GM10266 (cell line): Measurements from ENCODE around the gene TMEM143.

Experiments used
- DNase-seq: peaks from one replicate; pipeline ENCODE4 v3.0.0; 2012; ENCODE audit errors: extremely low spot score
- CTCF ChIP-seq: IDR thresholded peaks from 2 replicates; pipeline ENCODE4 v1.5.1; 2012; ENCODE audit warnings: mild to moderate bottlenecking, low read depth; ENCODE audit not compliant: control insufficient read depth, insufficient read depth; ENCODE audit errors: missing control alignments

TMEM143 gene

GRCh38 chr19:48344892-48345291 is 18.8 kb downstream of the TMEM143 start:
- DNase-seq = no peak
- no peak for TF ChIP-seq CTCF

GRCh38 chr19:48342841-48343540 is 20.7 kb downstream of the TMEM143 start:
- DNase-seq = no peak
- TF ChIP-seq CTCF = no peak

- no peak for TF ChIP-seq CTCF
- DNase-seq = no peak
Measured at GRCh38 chr19:48342414-48342738, 21.4 kb downstream of the TMEM143 start.

- DNase-seq = no peak
- no peak for TF ChIP-seq CTCF
Measured at GRCh38 chr19:48341515-48342413, 22.0 kb downstream of the TMEM143 start.

GRCh38 chr19:48340995-48341394 is 22.7 kb downstream of the TMEM143 start:
- no peak for DNase-seq
- no peak for TF ChIP-seq CTCF

- DNase-seq = no peak
- TF ChIP-seq CTCF = no peak
Measured at GRCh38 chr19:48338802-48339503, 24.8 kb downstream of the TMEM143 start.
